ENCODE measurements around the gene CSTPP1.
"Not testable (repeated sequence)": the region's sequence is repeated elsewhere in the genome, so short reads cannot be mapped to it uniquely, and the experiment has no call there.

CSTPP1 gene

GRCh38 chr11:47105541-47105940 lies 169.0 kb downstream of the CSTPP1 start:
- DNase-seq, result no peak

- DNase-seq, result no peak
These were observed 169.4 kb downstream of the CSTPP1 start for GRCh38 chr11:47105974-47106373.

DNA sequence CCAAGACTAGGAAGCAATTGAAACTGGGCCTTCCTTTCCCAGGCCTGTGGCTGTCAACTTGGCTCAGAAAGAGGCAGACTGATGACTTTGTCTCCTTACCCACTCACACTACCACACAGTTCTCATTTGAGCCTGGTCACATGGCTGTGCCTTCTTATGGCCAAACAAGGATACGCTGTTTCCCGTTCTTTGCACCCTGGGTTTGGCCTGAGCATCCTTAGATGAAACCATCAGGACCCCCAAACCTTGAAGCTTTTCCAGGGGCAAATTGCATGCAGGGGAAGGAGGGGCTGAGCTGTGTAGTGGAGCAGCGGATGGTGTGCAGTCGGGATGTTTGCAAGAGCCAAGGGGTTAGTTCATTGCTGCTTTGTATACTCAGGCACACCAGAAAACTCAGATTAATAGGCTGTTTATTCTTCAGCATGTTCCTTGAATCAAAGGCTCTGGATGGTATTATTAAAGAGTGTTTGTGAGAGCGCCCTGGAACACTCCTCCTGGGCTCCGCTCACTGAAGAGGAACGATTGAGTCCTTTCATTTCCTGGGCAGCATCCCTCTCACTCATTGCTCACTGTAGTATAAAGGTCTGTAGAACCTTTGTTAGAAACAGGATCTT lies 170.3 kb downstream of the CSTPP1 start:
- DNase-seq, result no peak

- no peak for DNase-seq
These were observed 171.2 kb downstream of the CSTPP1 start for GRCh38 chr11:47107744-47108143.

DNA sequence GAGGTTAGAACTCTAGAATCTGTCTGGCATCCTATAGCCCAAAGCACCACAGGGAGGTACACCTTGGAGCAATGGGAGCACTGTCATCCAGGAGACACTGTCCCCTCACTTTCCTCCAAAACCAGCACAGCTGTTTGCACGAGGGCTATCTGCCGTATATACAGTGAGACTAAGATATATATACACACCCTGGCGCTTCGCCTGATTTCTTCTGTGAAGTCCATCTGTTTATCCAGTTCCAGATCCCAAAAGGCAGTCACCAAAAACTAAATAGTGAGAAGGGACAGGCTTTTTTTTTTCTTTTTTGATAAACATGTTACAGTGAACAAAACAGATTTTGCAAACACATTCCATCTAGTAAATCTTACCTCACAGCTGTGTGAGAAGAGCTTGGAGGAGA lies 171.7 kb downstream of the CSTPP1 start:
- no peak for DNase-seq

- no peak for DNase-seq
These were observed 172.6 kb downstream of the CSTPP1 start for GRCh38 chr11:47109051-47109726.

- no peak for DNase-seq
These were observed 173.2 kb downstream of the CSTPP1 start for GRCh38 chr11:47109727-47110246.

DNA sequence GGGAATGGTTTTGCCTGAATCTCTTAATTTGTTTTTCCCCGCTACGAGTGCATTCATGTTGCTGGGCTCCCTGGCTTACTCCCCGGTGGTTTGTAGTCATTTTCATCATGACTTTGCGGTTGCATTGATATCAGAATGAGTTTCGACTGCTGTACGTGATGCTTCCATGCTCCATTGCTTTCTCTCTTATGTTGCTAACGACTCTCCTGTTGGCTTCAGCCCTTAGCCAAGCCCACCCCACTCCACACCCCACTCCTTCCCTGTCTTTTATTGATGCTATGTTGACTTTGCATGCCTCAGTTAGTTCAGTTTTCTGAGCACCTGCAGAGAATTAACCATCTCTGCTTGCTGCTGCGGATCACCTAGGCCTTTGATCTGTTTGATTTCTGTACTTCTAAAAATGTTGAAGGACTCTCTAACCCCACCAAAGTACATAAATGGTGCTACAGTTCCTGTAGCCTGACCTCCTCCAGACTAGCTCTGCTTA lies 174.8 kb downstream of the CSTPP1 start:
- no peak for DNase-seq

DNA sequence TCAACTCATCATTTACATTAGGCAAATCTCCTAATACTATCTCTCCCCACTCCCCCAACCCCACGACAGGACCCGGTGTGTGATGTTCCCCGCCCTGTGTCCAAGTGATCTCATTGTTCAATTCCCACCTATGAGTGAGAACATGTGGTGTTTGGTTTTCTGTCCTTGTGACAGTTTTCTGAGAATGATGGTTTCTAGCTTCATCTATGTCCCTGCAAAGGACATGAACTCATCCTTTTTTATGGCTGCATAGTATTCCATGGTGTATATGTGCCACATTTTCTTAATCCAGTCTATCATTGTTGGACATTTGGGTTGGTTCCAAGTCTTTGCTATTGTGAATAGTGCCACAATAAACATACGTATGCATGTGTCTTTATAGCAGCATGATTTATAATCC lies 176.4 kb downstream of the CSTPP1 start:
- not testable (repeated sequence) for DNase-seq

DNA sequence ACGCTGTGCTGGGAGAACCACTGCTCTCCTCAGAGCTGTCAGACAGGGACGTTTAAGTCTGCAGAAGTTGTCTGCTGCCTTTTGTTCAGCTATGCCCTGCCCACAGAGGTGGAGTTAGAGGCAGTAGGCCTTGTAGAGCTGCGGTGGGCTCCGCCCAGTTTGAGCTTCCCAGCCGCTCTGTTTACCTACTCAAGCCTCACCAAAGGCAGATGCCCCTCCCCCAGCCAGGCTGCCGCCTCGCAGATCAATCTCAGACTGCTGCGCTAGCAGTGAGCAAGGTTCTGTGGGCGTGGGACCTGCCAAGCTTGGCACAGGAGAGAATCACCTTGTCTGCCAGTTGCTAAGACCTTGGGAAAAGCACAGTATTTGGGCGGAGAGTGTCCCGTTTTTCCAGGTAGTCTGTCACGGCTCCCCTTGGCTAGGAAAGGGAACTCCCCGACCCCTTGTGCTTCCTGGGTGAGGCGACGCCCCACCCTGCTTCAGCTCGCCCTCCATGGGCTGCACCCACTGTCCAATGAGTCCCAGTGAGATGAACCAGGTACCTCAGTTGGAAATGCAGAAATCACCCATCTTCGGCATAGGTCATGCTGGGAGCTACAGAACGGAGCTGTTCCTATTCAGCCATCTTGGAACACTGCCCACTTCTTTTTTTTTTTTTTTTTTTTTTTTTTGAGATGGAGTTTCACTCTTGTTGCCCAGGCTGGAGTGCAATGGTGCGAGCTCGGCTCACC lies 182.6 kb downstream of the CSTPP1 start:
- DNase-seq, result not testable (repeated sequence)

DNA sequence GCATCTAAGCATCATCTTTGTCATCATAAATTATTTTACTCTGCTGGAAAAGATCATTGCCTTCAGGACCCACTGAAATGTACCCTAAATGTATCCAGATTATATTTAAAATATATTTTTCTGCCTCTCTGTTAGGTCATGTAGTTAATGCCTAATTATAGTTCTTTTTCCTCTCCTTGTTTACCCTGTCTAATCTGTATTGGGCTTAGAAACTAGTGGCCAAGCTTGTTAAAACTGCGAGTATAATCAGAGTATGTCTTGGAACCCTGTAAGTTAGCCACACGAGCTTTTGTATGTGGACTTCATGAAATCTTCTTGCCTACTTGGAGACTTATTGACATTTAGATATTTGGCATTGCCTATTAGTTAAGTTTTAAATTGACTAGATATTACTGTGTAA lies 184.5 kb downstream of the CSTPP1 start:
- DNase-seq, result no peak

- DNase-seq, result no peak
These were observed 185.2 kb downstream of the CSTPP1 start for GRCh38 chr11:47121731-47122130.

DNA sequence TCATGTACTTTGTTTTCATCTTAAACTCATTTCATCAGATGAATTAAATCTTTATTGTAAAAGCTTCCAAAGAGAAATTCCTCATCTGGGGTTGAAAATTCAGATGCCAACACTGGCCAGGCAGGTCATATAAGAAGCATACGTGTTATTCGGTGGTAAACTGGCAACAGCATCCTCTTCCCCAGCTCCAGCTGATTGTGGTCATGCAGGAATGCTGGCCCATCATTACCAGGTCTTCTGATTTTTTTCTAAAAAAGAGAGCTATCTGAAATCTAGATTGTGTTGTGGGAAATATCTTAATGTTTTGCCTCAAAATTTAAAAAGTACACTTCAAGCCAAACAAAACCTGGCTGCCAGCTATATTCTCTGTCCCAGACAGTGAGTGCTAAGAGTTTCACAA lies 186.5 kb downstream of the CSTPP1 start:
- no peak for DNase-seq

DNA sequence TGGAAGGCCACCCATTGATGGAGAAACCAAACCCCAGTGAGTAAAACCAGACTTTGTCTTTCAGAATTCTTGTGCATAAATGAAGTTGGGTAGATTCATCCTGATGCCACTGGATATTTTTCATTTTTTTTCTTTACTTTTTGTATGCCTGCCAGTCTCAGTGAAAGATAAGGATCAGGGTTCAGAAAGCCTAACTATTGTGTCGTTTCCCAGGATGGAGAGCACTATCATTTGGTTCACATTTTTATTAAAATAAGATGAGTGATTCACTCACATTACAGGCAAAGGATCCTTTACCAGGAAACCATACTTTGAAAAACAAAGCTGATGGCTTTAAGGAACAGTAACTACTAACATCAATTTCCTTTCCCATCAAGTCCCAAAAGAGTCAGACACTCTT lies 188.1 kb downstream of the CSTPP1 start:
- no peak for DNase-seq

DNA sequence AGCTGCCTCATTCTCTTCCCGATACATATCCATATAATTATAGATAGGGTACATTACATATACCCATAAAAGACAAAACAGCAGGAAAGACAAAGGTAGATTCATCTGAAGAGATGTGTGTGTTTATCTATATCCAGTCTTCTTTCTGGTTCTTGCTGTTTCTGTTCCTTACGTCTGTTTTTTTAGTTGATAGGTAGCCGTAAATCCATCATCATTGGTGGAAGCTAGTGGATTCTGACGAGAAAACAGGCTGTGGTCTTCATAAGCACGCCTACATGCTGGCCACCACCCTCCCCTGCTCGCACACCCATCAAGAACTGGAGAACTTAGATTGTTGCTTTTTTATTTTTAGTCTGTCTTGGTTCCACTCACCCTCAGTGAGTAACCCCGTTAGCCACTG lies 188.5 kb downstream of the CSTPP1 start:
- no peak for DNase-seq

- no peak for DNase-seq
These were observed 190.7 kb downstream of the CSTPP1 start for GRCh38 chr11:47127213-47127612.

GRCh38 chr11:47130543-47130942 lies 194.0 kb downstream of the CSTPP1 start:
- peak; percentile 44 to 63 for DNase-seq

GRCh38 chr11:47131136-47131535 lies 194.6 kb downstream of the CSTPP1 start:
- DNase-seq, result no peak

DNA sequence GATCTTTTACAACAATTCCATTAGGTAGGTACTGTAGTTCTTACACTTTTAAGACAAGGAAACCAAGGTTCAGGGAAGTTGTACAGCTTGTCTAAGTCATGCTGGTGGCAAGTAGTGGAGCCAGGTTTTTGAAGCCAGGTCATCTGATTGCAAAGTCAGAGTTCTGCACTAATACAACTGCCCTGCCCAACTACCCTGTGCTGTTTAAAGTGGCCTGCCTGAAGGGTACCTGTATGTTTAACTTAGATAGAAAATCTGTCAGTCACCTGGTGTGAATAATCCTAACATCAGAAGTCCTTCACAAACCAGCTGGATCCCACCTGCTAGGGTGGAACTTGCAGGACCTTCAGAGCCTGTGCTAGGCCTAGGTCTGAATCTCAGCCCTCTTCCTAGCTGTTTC lies 195.9 kb downstream of the CSTPP1 start:
- DNase-seq, result no peak

DNA sequence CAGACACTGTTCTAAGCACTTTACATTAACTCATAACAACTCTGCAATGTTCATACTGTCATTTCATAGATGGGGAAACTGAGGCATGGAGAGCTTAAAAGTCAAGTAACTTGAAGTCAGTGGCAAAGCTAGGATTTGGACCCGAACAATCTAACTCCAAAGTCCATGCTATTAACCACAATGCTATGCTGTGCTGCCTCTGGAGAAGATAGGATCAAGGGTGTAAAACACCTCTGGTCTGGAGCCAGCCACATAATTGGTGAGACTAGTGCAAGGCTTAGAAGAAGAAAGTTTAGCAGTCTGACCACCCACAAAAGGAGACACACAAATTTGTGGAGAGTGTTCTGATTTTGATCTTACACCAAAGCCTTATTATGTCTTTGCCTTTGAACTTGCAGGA lies 196.4 kb downstream of the CSTPP1 start:
- DNase-seq, result no peak

DNA sequence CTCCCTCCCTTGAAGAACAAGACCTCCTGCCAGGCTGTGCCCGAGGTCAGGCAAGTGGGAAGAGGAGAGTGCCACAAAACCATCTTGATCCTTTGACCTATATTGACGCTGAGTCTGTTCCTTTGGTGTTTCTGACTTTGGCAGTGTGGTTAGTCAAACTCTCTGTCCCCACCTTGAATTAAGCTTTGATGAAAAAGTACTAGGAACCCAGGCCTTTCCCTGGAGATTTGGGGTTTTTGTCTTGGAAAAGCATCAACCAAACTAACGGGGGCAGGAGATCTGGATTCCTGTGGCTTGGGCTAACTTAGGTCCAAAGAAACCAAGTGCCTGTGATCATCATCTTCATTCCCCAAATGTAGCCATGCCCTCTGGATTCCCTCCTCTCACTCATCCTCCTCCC lies 199.8 kb downstream of the CSTPP1 start:
- DNase-seq, result no peak

GRCh38 chr11:47136921-47137320 lies 200.4 kb downstream of the CSTPP1 start:
- no peak for DNase-seq

DNA sequence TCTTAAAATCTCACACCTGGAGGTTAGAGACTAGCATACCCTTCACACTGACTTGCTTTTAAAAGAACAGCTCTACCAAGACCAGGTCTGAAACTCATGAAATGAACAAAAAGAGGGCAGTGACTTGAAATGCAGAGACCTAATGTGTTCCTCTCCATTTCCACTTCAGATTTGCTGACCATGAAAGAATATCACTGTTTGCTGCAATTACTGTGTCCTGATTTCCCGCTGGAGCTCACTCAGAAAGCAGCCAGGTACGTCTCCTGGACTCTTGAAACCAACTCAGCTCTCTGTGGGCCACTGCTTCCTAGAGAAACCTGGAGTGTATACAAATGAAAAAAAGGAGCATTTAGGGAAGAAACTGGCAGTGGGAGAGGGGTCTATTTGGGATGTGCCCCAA lies 200.9 kb downstream of the CSTPP1 start:
- DNase-seq, result no peak

- no peak for DNase-seq
These were observed 203.3 kb downstream of the CSTPP1 start for GRCh38 chr11:47139878-47140277.

Data from NCI-H1930 (cell line).